ENCODE data around the gene PAK1IP1.
"Not testable (repeated sequence)": the region's sequence is repeated elsewhere in the genome, so short reads cannot be mapped to it uniquely, and the experiment has no call there.

The PAK1IP1 gene

GRCh38 chr6:10742251-10742650, 47.5 kb downstream of the PAK1IP1 start:
- no peak overlapping the region for H3K4me3 ChIP-seq (ENCODE audit: low read length in 2 of 2)
- no peaks in the 10 kb centered on the region for H3K27me3 ChIP-seq (ENCODE audit: control insufficient read depth in 2 of 2, insufficient read depth in 2 of 2, low read length in 2 of 2)
- H3K4me1 ChIP-seq (ENCODE audit: control insufficient read depth in 2 of 2, insufficient read depth in 2 of 2, low read length in 2 of 2) = peaks cover 0 to 4% of the 10 kb centered on the region in 2 donors
- H3K36me3 ChIP-seq (ENCODE audit: control insufficient read depth in 2 of 2, insufficient read depth in 2 of 2, low read length in 2 of 2) = peaks cover 0 to 2% of the 10 kb centered on the region in 2 donors
- no peak overlapping the region for H3K27ac ChIP-seq (ENCODE audit: low read depth in 2 of 2, low read length in 2 of 2)
- no peak overlapping the region for H3K9ac ChIP-seq (ENCODE audit: low read depth in 1 of 2, low read length in 2 of 2)
- no peaks in the 10 kb centered on the region for H3K9me3 ChIP-seq (ENCODE audit: control insufficient read depth in 2 of 2, low read length in 2 of 2)

GRCh38 chr6:10743515-10743914, 48.7 kb downstream of the PAK1IP1 start:
- no peaks in the 10 kb centered on the region for H3K27me3 ChIP-seq (ENCODE audit: control insufficient read depth in 2 of 2, insufficient read depth in 2 of 2, low read length in 2 of 2)
- H3K9me3 ChIP-seq (ENCODE audit: control insufficient read depth in 2 of 2, low read length in 2 of 2) = no peaks in the 10 kb centered on the region
- no peak overlapping the region for H3K27ac ChIP-seq (ENCODE audit: low read depth in 2 of 2, low read length in 2 of 2)
- H3K4me3 ChIP-seq (ENCODE audit: low read length in 2 of 2) = no peak overlapping the region
- H3K4me1 ChIP-seq (ENCODE audit: control insufficient read depth in 2 of 2, insufficient read depth in 2 of 2, low read length in 2 of 2) = peaks cover 5 to 6% of the 10 kb centered on the region in 2 donors
- H3K9ac ChIP-seq (ENCODE audit: low read depth in 1 of 2, low read length in 2 of 2) = no peak overlapping the region
- H3K36me3 ChIP-seq (ENCODE audit: control insufficient read depth in 2 of 2, insufficient read depth in 2 of 2, low read length in 2 of 2) = peaks cover 0 to 2% of the 10 kb centered on the region in 2 donors

GRCh38 chr6:10745116-10745515, 50.3 kb downstream of the PAK1IP1 start:
- H3K4me1 ChIP-seq (ENCODE audit: control insufficient read depth in 2 of 2, insufficient read depth in 2 of 2, low read length in 2 of 2) = peaks cover 10 to 13% of the 10 kb centered on the region in 2 donors
- H3K27me3 ChIP-seq (ENCODE audit: control insufficient read depth in 2 of 2, insufficient read depth in 2 of 2, low read length in 2 of 2) = no peaks in the 10 kb centered on the region
- H3K4me3 ChIP-seq (ENCODE audit: low read length in 2 of 2) = no peak overlapping the region
- H3K9ac ChIP-seq (ENCODE audit: low read depth in 1 of 2, low read length in 2 of 2) = no peak overlapping the region
- H3K9me3 ChIP-seq (ENCODE audit: control insufficient read depth in 2 of 2, low read length in 2 of 2) = no peaks in the 10 kb centered on the region
- peaks cover 5 to 10% of the 10 kb centered on the region in 2 donors for H3K36me3 ChIP-seq (ENCODE audit: control insufficient read depth in 2 of 2, insufficient read depth in 2 of 2, low read length in 2 of 2)
- no peak overlapping the region for H3K27ac ChIP-seq (ENCODE audit: low read depth in 2 of 2, low read length in 2 of 2)

- peaks cover 8 to 19% of the 10 kb centered on the region in 2 donors for H3K36me3 ChIP-seq (ENCODE audit: control insufficient read depth in 2 of 2, insufficient read depth in 2 of 2, low read length in 2 of 2)
- no peaks in the 10 kb centered on the region for H3K27me3 ChIP-seq (ENCODE audit: control insufficient read depth in 2 of 2, insufficient read depth in 2 of 2, low read length in 2 of 2)
- H3K4me3 ChIP-seq (ENCODE audit: low read length in 2 of 2) = peak overlapping the region; percentile 90 to 95
- peaks cover 10 to 13% of the 10 kb centered on the region in 2 donors for H3K4me1 ChIP-seq (ENCODE audit: control insufficient read depth in 2 of 2, insufficient read depth in 2 of 2, low read length in 2 of 2)
- H3K9ac ChIP-seq (ENCODE audit: low read depth in 1 of 2, low read length in 2 of 2) = peak overlapping the region; percentile 65 to 89
- peak overlapping the region; percentile 73 to 79 for H3K27ac ChIP-seq (ENCODE audit: low read depth in 2 of 2, low read length in 2 of 2)
- H3K9me3 ChIP-seq (ENCODE audit: control insufficient read depth in 2 of 2, low read length in 2 of 2) = no peaks in the 10 kb centered on the region
Measured at GRCh38 chr6:10746915-10747250, 52.1 kb downstream of the PAK1IP1 start.

GRCh38 chr6:10747251-10747972, 52.6 kb downstream of the PAK1IP1 start, which contains the start of gene TMEM14B:
Gene TMEM14B, plus strand, starts transcription at chr6:10747805. Its CDS starts 1,441 bp downstream, at chr6:10749246.
- Histone ChIP-seq H3K27ac (ENCODE audit: low read depth in 2 of 2, low read length in 2 of 2) (peak within 1 kb of the TSS; percentile 73 to 79), H3K4me1 (ENCODE audit: control insufficient read depth in 2 of 2, insufficient read depth in 2 of 2, low read length in 2 of 2) (peaks cover 10 to 13% of the 10 kb centered on the region in 2 donors), H3K4me3 (ENCODE audit: low read length in 2 of 2) (peak within 1 kb of the TSS; percentile 90 to 95), H3K9me3 (ENCODE audit: control insufficient read depth in 2 of 2, low read length in 2 of 2) (no peaks in the 10 kb centered on the region), H3K9ac (ENCODE audit: low read depth in 1 of 2, low read length in 2 of 2) (peak within 1 kb of the TSS; percentile 89), H3K36me3 (ENCODE audit: control insufficient read depth in 2 of 2, insufficient read depth in 2 of 2, low read length in 2 of 2) (peaks cover 8 to 22% of the 10 kb centered on the region in 2 donors), H3K27me3 (ENCODE audit: control insufficient read depth in 2 of 2, insufficient read depth in 2 of 2, low read length in 2 of 2) (no peaks in the 10 kb centered on the region)

- no peak overlapping the region for H3K27ac ChIP-seq (ENCODE audit: low read depth in 2 of 2, low read length in 2 of 2)
- no peaks in the 10 kb centered on the region for H3K27me3 ChIP-seq (ENCODE audit: control insufficient read depth in 2 of 2, insufficient read depth in 2 of 2, low read length in 2 of 2)
- H3K4me1 ChIP-seq (ENCODE audit: control insufficient read depth in 2 of 2, insufficient read depth in 2 of 2, low read length in 2 of 2) = peaks cover 10 to 13% of the 10 kb centered on the region in 2 donors
- H3K9me3 ChIP-seq (ENCODE audit: control insufficient read depth in 2 of 2, low read length in 2 of 2) = no peaks in the 10 kb centered on the region
- H3K36me3 ChIP-seq (ENCODE audit: control insufficient read depth in 2 of 2, insufficient read depth in 2 of 2, low read length in 2 of 2) = peaks cover 19 to 43% of the 10 kb centered on the region in 2 donors
- no peak overlapping the region for H3K9ac ChIP-seq (ENCODE audit: low read depth in 1 of 2, low read length in 2 of 2)
- H3K4me3 ChIP-seq (ENCODE audit: low read length in 2 of 2) = no peak overlapping the region
Measured at GRCh38 chr6:10749734-10750133, 55.0 kb downstream of the PAK1IP1 start.

GRCh38 chr6:10750568-10750967, 55.8 kb downstream of the PAK1IP1 start:
- H3K27ac ChIP-seq (ENCODE audit: low read depth in 2 of 2, low read length in 2 of 2); H3K9ac ChIP-seq (ENCODE audit: low read depth in 1 of 2, low read length in 2 of 2); H3K27me3 ChIP-seq (ENCODE audit: control insufficient read depth in 2 of 2, insufficient read depth in 2 of 2, low read length in 2 of 2); H3K4me3 ChIP-seq (ENCODE audit: low read length in 2 of 2); H3K9me3 ChIP-seq (ENCODE audit: control insufficient read depth in 2 of 2, low read length in 2 of 2): not testable (repeated sequence)
- Histone ChIP-seq H3K4me1 (ENCODE audit: control insufficient read depth in 2 of 2, insufficient read depth in 2 of 2, low read length in 2 of 2) (peaks cover 10 to 13% of the 10 kb centered on the region in 2 donors), H3K36me3 (ENCODE audit: control insufficient read depth in 2 of 2, insufficient read depth in 2 of 2, low read length in 2 of 2) (peaks cover 25 to 50% of the 10 kb centered on the region in 2 donors)

- Histone ChIP-seq H3K36me3 (ENCODE audit: control insufficient read depth in 2 of 2, insufficient read depth in 2 of 2, low read length in 2 of 2) (peaks cover 30 to 54% of the 10 kb centered on the region in 2 donors), H3K4me1 (ENCODE audit: control insufficient read depth in 2 of 2, insufficient read depth in 2 of 2, low read length in 2 of 2) (peaks cover 10 to 13% of the 10 kb centered on the region in 2 donors)
- H3K9me3 ChIP-seq (ENCODE audit: control insufficient read depth in 2 of 2, low read length in 2 of 2); H3K9ac ChIP-seq (ENCODE audit: low read depth in 1 of 2, low read length in 2 of 2); H3K27ac ChIP-seq (ENCODE audit: low read depth in 2 of 2, low read length in 2 of 2); H3K27me3 ChIP-seq (ENCODE audit: control insufficient read depth in 2 of 2, insufficient read depth in 2 of 2, low read length in 2 of 2); H3K4me3 ChIP-seq (ENCODE audit: low read length in 2 of 2): not testable (repeated sequence)
Measured at GRCh38 chr6:10751757-10752156, 57.0 kb downstream of the PAK1IP1 start.

GRCh38 chr6:10756085-10756484, 61.3 kb downstream of the PAK1IP1 start:
- Histone ChIP-seq H3K27me3 (ENCODE audit: control insufficient read depth in 2 of 2, insufficient read depth in 2 of 2, low read length in 2 of 2) (no peaks in the 10 kb centered on the region), H3K27ac (ENCODE audit: low read depth in 2 of 2, low read length in 2 of 2) (no peak overlapping the region), H3K9me3 (ENCODE audit: control insufficient read depth in 2 of 2, low read length in 2 of 2) (no peaks in the 10 kb centered on the region), H3K4me3 (ENCODE audit: low read length in 2 of 2) (no peak overlapping the region), H3K4me1 (ENCODE audit: control insufficient read depth in 2 of 2, insufficient read depth in 2 of 2, low read length in 2 of 2) (no peaks in the 10 kb centered on the region), H3K36me3 (ENCODE audit: control insufficient read depth in 2 of 2, insufficient read depth in 2 of 2, low read length in 2 of 2) (peaks cover 30 to 48% of the 10 kb centered on the region in 2 donors), H3K9ac (ENCODE audit: low read depth in 1 of 2, low read length in 2 of 2) (no peak overlapping the region)

Data from mucosa of rectum (tissue), 2 donors.